Gastrocnemius medialis (tissue), 4 donors: ENCODE data around the gene LRRC4C.

Source experiments
- POLR2A ChIP-seq, 2 donors: fragments of 450-650 bp; IDR thresholded peaks; one replicate each; pipeline ENCODE4 v1.6.1; 2017; ENCODE audit warnings: antibody characterized with exemption in 2 of 2, mild to moderate bottlenecking in 2 of 2, moderate library complexity in 2 of 2
- TF ChIP-seq, protein P1 (sequence below), 5 experiments: fragments of 450-650 bp in 3 of 5; fragments of 200-600 bp in 2 of 5; sonication (generic) in 2 of 5; IDR thresholded peaks in 4 of 5; conservative IDR thresholded peaks in 1 of 5; 1 replicate in 4 of 5; 2 replicates in 1 of 5; pipeline ENCODE4 v1.5.1; 2016 to 2019; ENCODE audit warnings: antibody characterized with exemption in 5 of 5, mild to moderate bottlenecking in 3 of 5, moderate library complexity in 3 of 5

- TF ChIP-seq, protein P1, sequence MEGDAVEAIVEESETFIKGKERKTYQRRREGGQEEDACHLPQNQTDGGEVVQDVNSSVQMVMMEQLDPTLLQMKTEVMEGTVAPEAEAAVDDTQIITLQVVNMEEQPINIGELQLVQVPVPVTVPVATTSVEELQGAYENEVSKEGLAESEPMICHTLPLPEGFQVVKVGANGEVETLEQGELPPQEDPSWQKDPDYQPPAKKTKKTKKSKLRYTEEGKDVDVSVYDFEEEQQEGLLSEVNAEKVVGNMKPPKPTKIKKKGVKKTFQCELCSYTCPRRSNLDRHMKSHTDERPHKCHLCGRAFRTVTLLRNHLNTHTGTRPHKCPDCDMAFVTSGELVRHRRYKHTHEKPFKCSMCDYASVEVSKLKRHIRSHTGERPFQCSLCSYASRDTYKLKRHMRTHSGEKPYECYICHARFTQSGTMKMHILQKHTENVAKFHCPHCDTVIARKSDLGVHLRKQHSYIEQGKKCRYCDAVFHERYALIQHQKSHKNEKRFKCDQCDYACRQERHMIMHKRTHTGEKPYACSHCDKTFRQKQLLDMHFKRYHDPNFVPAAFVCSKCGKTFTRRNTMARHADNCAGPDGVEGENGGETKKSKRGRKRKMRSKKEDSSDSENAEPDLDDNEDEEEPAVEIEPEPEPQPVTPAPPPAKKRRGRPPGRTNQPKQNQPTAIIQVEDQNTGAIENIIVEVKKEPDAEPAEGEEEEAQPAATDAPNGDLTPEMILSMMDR (IDR thresholded peaks at IDR 0.05 in 4 of 5, conservative IDR thresholded peaks at IDR 0.05 in 1 of 5) = no peak
- TF ChIP-seq POLR2A (IDR thresholded peaks at IDR 0.05) = no peak
These were observed 1358.7 kb downstream of the LRRC4C start for GRCh38 chr11:40100781-40101180.
